Right forelimb (tissue), 1 donor: ENCODE data around the gene CFL1.
A peak's percentile ranks its signal among the peaks of the same experiment; 100 is the strongest.

ENCODE experiments used
- DNase-seq: peaks from one replicate; pipeline ENCODE4 v3.0.0-alpha.2; 2018

CFL1 gene

GRCh38 chr11:65857853-65858680 lies at the start of gene CFL1:
CFL1 (minus strand) TSS chr11:65858180; CDS start chr11:65858099, 81 bp downstream.
- DNase-seq = peak; percentile 99

- DNase-seq = no peak
These were observed 48.6 kb upstream of the CFL1 start for GRCh38 chr11:65906602-65907001.

- no peak for DNase-seq
These were observed 45.7 kb upstream of the CFL1 start for GRCh38 chr11:65903715-65904114.

- DNase-seq = no peak
These were observed 45.1 kb upstream of the CFL1 start for GRCh38 chr11:65903068-65903481.

- DNase-seq = no peak
These were observed 42.9 kb upstream of the CFL1 start for GRCh38 chr11:65900899-65901180.

GRCh38 chr11:65900125-65900898 lies 42.3 kb upstream of the CFL1 start, which contains the start of gene FOSL1:
FOSL1 (minus strand) TSS chr11:65900388; CDS start chr11:65900339, 49 bp downstream.
- peak; percentile 66 for DNase-seq

- DNase-seq = no peak
These were observed 41.6 kb upstream of the CFL1 start for GRCh38 chr11:65899356-65900124.

GRCh38 chr11:65898656-65899355 lies 40.8 kb upstream of the CFL1 start:
- DNase-seq = no peak

- DNase-seq = no peak
These were observed 39.1 kb upstream of the CFL1 start for GRCh38 chr11:65897020-65897471.

- DNase-seq = no peak
These were observed 38.3 kb upstream of the CFL1 start for GRCh38 chr11:65896034-65896999.

- DNase-seq = no peak
These were observed 37.6 kb upstream of the CFL1 start for GRCh38 chr11:65895482-65895981.

- DNase-seq = no peak
These were observed 36.1 kb upstream of the CFL1 start for GRCh38 chr11:65894034-65894591.

GRCh38 chr11:65892661-65893317 lies 34.8 kb upstream of the CFL1 start:
- DNase-seq = peak; percentile 41

GRCh38 chr11:65892137-65892540 lies 34.2 kb upstream of the CFL1 start:
- peak; percentile 36 for DNase-seq

GRCh38 chr11:65891219-65892136 lies 33.5 kb upstream of the CFL1 start:
- peak; percentile 52 for DNase-seq

- peak; percentile 99 for DNase-seq
These were observed 32.6 kb upstream of the CFL1 start, which contains the start of gene CCDC85B for GRCh38 chr11:65890324-65891218. CCDC85B (plus strand) TSS chr11:65890673; CDS start chr11:65890784, 111 bp downstream.

- peak; percentile 99 for DNase-seq
These were observed 30.3 kb upstream of the CFL1 start, which contains the start of gene FIBP for GRCh38 chr11:65888163-65888814. FIBP (minus strand) TSS chr11:65888471; CDS start chr11:65888418, 53 bp downstream.
